ENCODE results near the gene PTPRD. TPM values are rescaled to one million over a fixed set of nuclear protein-coding genes. Genes with fewer than 3 reads are reported as not detected.

Gene PTPRD
- total and polyA plus RNA-seq, 9 of the 15 experiments (the other 6 are each of a cell fraction or from before 2014, with no cell fraction given) = 0.11 TPM; not detected in 8

GRCh38 chr9:9729082-9729481, 883.7 kb downstream of the PTPRD start (continued):
- TF ChIP-seq HMGXB4 (CRISPR knock-in tag; IDR thresholded peaks at IDR 0.05) (no peak), PRMT5 (CRISPR knock-in tag; IDR thresholded peaks at IDR 0.05) (no peak), CAMTA2 (CRISPR knock-in tag; conservative IDR thresholded peaks at IDR 0.05) (no peak), ZNF212 (CRISPR knock-in tag; IDR thresholded peaks at IDR 0.05) (no peak), TRIM24 (IDR thresholded peaks at IDR 0.05) (no peak), NR0B1 (IDR thresholded peaks at IDR 0.05; ENCODE audit: partially characterized antibody) (no peak)

- Histone ChIP-seq H3K4me2 (ENCODE audit: insufficient read depth, low read length) (no peak overlapping the region), H4K20me1 (replicated peaks; ENCODE audit: control insufficient read depth, insufficient read depth, low read length) (no peaks in the 10 kb centered on the region), H3K4me3 (no peak overlapping the region), H3K9me3 (replicated peaks; ENCODE audit: control insufficient read depth, insufficient read depth, low read depth, low read length) (no peaks in the 10 kb centered on the region; the same call in 1 of the 2 replicates), H3K4me1 (replicated peaks in 1 of 2; ENCODE audit: control insufficient read depth in 2 of 2, insufficient read depth in 2 of 2, low read length in 2 of 2) (no peaks in the 10 kb centered on the region), H3K9ac (ENCODE audit: insufficient read depth in 1 of 2, low read depth in 2 of 2, low read length in 2 of 2) (no peak overlapping the region), H3K27me3 (ENCODE audit: control insufficient read depth in 2 of 2, insufficient read depth in 2 of 2, low read length in 2 of 2) (no peaks in the 10 kb centered on the region), H3K36me3 (ENCODE audit: control insufficient read depth, insufficient read depth, low read length) (no peaks in the 10 kb centered on the region), H3K9me1 (ENCODE audit: control insufficient read depth, insufficient read depth, low read length) (no peaks in the 10 kb centered on the region), H2AFZ (ENCODE audit: low read depth, low read length) (no peak overlapping the region), H3K27ac (ENCODE audit: extremely low read depth, low read depth, low read length) (no peak overlapping the region), H3K79me2 (ENCODE audit: control insufficient read depth, insufficient read depth, low read length) (no peaks in the 10 kb centered on the region)
- in situ Hi-C loops (cut with MboI) = no loop called here
- no peak for TF ChIP-seq ZNF174 (CRISPR knock-in tag; IDR thresholded peaks at IDR 0.05)
- TF ChIP-seq KLF6 (CRISPR knock-in tag; IDR thresholded peaks at IDR 0.05; ENCODE audit: borderline replicate concordance) = no peak
- no peak for TF ChIP-seq ZNF212 (CRISPR knock-in tag; IDR thresholded peaks at IDR 0.05)
- no peak for TF ChIP-seq ELF1 (tag; IDR thresholded peaks at IDR 0.05)
- TF ChIP-seq CBX2 (IDR thresholded peaks at IDR 0.05; ENCODE audit: insufficient read depth, low read length, poor library complexity, severe bottlenecking) = no peak
- no peak for TF ChIP-seq PHB2 (IDR thresholded peaks at IDR 0.05; ENCODE audit: low read depth)
- no peak for TF ChIP-seq ZNF444 (CRISPR knock-in tag; IDR thresholded peaks at IDR 0.05)
- no peak for TF ChIP-seq CEBPG (CRISPR knock-in tag; IDR thresholded peaks at IDR 0.05)
- no peak for TF ChIP-seq CEBPG (tag; conservative IDR thresholded peaks at IDR 0.05 in 1 of 2, IDR thresholded peaks at IDR 0.05 in 1 of 2)
- TF ChIP-seq EGR1 (conservative IDR thresholded peaks at IDR 0.05) = no peak
- no peak for TF ChIP-seq GTF2B (IDR thresholded peaks at IDR 0.05; ENCODE audit: extremely low read depth, insufficient read length)
- no peak for TF ChIP-seq ZSCAN32 (CRISPR knock-in tag; IDR thresholded peaks at IDR 0.05)
- intact Hi-C loops (cut with micrococcal nuclease) = no loop called here
- WGBS (ENCODE audit: insufficient coverage, low coverage, missing lambda C conversion rate) = 1% methylated on average over 10 of the region's 16 CpGs
- FAIRE-seq (no peak), ATAC-seq (no peak), DNase-seq (ENCODE audit: extremely low read depth in 1 of 4, low spot score in 3 of 4) (no peak)
- CTCF ChIA-PET (ENCODE audit: low intra/inter-chr PET ratio) = no interaction called here
- POLR2A ChIA-PET = no interaction called here
- BruUV-seq (replicated peaks) = no TSS peak
Measured at GRCh38 chr9:9719373-9720112, 893.3 kb downstream of the PTPRD start.
